PFSK-1 (cell line): ENCODE results near the gene UBE2QL1.

ENCODE experiments used
- FOXP2 ChIP-seq: optimal IDR thresholded peaks from 2 replicates; pipeline ENCODE3; 2011; ENCODE audit warnings: borderline replicate concordance, control low read depth, inconsistent platforms; ENCODE audit not compliant: insufficient read depth; ENCODE audit errors: extremely low read length, extremely low read depth
- POLR2AphosphoS5 ChIP-seq: IDR thresholded peaks from 2 replicates; pipeline ENCODE4 v1.6.1; 2012; ENCODE audit warnings: low read depth, mild to moderate bottlenecking, control low read depth, low read length, moderate library complexity
- SIN3A ChIP-seq: IDR thresholded peaks from 2 replicates; pipeline ENCODE4 v1.6.1; 2012; ENCODE audit warnings: mild to moderate bottlenecking, low read length, moderate library complexity, borderline replicate concordance; ENCODE audit not compliant: insufficient read depth
- TAF1 ChIP-seq: IDR thresholded peaks from 2 replicates; pipeline ENCODE4 v1.6.1; 2012; ENCODE audit warnings: low read length, control low read depth, borderline replicate concordance; ENCODE audit not compliant: insufficient read depth
- TF ChIP-seq, protein P1 (sequence below), 2 experiments: IDR thresholded peaks; 2 replicates each; pipeline versions ENCODE4 v1.6.1 to v1.8.0; 2011 to 2012; ENCODE audit warnings: low read depth in 2 of 2, low read length in 2 of 2, control low read depth in 1 of 2, inconsistent platforms in 1 of 2, mild to moderate bottlenecking in 1 of 2, moderate library complexity in 1 of 2; ENCODE audit not compliant: insufficient read depth in 1 of 2

The UBE2QL1 gene

DNA sequence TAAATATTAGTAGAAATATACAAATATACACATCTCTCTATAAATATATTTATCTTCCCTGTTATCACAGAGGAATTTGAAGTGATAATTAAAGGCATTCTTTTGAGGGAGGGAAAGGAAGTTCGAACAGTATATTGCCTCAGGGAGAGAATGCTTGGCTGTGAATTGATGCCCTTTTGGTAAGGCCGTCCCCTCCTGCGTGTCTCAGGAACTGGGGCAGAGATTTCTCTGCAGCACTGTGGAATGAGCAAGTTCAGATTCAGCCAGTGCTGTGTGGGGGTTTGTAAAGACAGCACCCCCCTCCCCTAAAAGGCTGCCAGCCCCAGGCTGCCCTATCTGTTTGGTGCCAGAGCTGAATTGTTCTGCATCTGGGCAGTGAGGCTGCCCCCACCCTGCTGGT, 42.0 kb downstream of the UBE2QL1 start:
- TF ChIP-seq, protein P1, sequence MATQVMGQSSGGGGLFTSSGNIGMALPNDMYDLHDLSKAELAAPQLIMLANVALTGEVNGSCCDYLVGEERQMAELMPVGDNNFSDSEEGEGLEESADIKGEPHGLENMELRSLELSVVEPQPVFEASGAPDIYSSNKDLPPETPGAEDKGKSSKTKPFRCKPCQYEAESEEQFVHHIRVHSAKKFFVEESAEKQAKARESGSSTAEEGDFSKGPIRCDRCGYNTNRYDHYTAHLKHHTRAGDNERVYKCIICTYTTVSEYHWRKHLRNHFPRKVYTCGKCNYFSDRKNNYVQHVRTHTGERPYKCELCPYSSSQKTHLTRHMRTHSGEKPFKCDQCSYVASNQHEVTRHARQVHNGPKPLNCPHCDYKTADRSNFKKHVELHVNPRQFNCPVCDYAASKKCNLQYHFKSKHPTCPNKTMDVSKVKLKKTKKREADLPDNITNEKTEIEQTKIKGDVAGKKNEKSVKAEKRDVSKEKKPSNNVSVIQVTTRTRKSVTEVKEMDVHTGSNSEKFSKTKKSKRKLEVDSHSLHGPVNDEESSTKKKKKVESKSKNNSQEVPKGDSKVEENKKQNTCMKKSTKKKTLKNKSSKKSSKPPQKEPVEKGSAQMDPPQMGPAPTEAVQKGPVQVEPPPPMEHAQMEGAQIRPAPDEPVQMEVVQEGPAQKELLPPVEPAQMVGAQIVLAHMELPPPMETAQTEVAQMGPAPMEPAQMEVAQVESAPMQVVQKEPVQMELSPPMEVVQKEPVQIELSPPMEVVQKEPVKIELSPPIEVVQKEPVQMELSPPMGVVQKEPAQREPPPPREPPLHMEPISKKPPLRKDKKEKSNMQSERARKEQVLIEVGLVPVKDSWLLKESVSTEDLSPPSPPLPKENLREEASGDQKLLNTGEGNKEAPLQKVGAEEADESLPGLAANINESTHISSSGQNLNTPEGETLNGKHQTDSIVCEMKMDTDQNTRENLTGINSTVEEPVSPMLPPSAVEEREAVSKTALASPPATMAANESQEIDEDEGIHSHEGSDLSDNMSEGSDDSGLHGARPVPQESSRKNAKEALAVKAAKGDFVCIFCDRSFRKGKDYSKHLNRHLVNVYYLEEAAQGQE (IDR thresholded peaks at IDR 0.05; ENCODE audit: insufficient read depth in 1 of 2, low read depth in 2 of 2, low read length in 2 of 2) = no peak
- TF ChIP-seq POLR2AphosphoS5 = no peak
- TF ChIP-seq FOXP2 = no peak
- no peak for TF ChIP-seq SIN3A
- no peak for TF ChIP-seq TAF1

DNA sequence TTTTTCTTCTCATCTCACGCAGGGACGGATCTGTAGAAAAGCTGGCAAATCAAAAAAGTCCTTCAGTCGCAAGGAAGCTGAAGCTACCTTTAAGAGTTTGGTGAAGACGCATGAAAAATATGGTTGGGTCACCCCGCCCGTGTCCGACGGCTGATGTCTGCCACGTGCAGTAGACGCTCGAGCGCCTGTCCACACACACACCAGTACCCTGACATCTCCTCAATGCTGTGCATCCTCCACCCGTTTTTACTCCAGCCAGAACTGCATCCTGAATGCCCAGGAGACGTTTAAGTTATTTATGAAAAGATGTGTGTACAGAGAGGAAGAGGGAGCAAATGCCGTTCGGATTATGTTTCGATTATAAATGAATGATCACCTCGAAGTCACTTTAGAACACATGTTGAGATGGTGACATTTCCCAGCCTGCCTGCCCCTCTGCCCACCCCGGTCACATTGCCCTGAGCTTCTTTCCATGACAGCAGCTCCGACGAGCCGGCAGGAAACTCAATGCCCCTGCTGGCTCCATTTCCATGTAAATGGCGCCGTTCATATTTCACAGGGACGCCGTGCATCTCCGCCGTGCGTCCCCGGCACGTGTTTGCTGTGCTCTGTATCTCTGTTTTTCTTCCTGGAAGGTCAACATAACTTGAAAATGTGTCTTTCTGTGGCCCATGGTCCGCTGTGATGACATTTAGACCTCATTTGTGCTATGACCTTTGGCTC, 42.7 kb downstream of the UBE2QL1 start:
- no peak for TF ChIP-seq POLR2AphosphoS5
- TF ChIP-seq FOXP2 = no peak
- TF ChIP-seq SIN3A = no peak
- TF ChIP-seq, protein P1 (IDR thresholded peaks at IDR 0.05; ENCODE audit: insufficient read depth in 1 of 2, low read depth in 2 of 2, low read length in 2 of 2) = no peak
- no peak for TF ChIP-seq TAF1

DNA sequence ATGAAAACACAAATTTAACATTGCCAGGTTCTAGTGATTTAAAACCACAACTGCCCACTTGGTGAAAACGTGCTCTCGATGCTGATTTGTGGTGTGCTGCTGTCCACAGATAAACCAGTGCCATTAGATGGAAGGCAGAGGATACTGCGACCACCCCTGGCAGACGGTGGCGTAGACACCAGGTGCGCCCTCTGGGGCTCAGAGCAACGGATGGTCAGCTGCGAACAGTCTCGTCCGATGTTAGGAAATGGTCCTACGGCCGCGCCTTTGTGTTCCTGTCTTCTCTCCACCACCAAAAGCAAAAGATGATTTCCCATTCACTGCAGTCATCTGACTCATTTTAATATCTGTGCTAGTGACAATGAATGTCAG, 43.2 kb downstream of the UBE2QL1 start:
- no peak for TF ChIP-seq SIN3A
- TF ChIP-seq POLR2AphosphoS5 = no peak
- TF ChIP-seq, protein P1 (IDR thresholded peaks at IDR 0.05; ENCODE audit: insufficient read depth in 1 of 2, low read depth in 2 of 2, low read length in 2 of 2) = no peak
- TF ChIP-seq TAF1 = no peak
- no peak for TF ChIP-seq FOXP2

DNA sequence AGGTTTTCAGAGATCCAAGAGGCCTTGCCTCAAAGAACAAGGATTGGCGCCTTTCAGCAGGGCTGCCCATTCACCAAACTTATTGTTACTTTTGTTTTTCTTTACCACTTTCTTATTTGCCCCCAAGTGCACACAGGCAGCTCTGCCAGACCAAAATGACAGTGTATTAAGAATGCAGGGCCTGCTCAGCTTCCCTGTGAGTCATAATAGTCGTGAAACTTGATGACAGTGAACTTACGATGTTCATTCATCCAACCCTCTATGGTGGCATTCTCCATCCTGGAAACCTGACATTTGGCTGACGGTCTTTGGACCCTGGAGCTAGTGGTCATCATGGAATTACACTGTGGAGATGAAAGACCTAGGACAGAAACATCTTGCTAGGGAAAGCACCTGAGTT, 44.3 kb downstream of the UBE2QL1 start:
- no peak for TF ChIP-seq FOXP2
- TF ChIP-seq, protein P1 (IDR thresholded peaks at IDR 0.05; ENCODE audit: insufficient read depth in 1 of 2, low read depth in 2 of 2, low read length in 2 of 2) = no peak
- no peak for TF ChIP-seq TAF1
- no peak for TF ChIP-seq SIN3A
- TF ChIP-seq POLR2AphosphoS5 = no peak
